HuH-7 (cell line): ENCODE data around the gene TMEM115.
"Not testable (repeated sequence)": the region's sequence is repeated elsewhere in the genome, so short reads cannot be mapped to it uniquely, and the experiment has no call there.

Experiments used
- DNase-seq: peaks from one replicate; pipeline ENCODE4 v3.0.0; 2011; ENCODE audit warnings: low spot score

Gene TMEM115

GRCh38 chr3:50316657-50317242, 42.6 kb downstream of the TMEM115 start:
- DNase-seq, result no peak

GRCh38 chr3:50314816-50315215, 44.5 kb downstream of the TMEM115 start:
- DNase-seq, result no peak

- no peak for DNase-seq
Measured at GRCh38 chr3:50314342-50314741, 45.0 kb downstream of the TMEM115 start.

- DNase-seq, result not testable (repeated sequence)
Measured at GRCh38 chr3:50312041-50312440, 47.3 kb downstream of the TMEM115 start.
